ENCODE results near the gene MPP3. TPM values are rescaled to one million over a fixed set of nuclear protein-coding genes. Genes with fewer than 3 reads are reported as not detected.

Gene MPP3
- total and polyA plus RNA-seq, 9 of the 15 experiments (the other 6 are each of a cell fraction or from before 2014, with no cell fraction given) = 0.41 to 10.4 (median 4.5) TPM

DNA sequence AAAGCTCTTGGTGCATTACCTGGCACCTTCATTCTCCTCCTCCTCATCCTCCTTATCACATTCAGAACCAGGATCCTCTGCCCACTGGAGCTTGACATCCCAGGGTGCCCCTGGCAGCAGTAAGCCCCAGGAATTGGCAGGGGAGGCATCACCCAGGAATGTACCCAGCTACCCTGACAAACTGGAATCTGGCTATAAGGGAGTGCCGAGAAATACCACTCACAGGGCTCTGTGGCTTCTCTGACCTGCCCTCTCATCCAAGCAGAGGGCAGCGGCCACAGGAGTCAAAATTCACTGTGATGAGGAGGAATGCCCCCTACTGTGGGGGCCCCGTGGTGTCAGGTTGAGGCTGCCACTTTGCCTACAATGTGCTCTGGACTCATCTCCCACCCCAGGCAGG is 19.6 kb downstream of the MPP3 start:
- no peaks in the 10 kb centered on the region for H4K20me1 ChIP-seq (replicated peaks; ENCODE audit: control insufficient read depth, insufficient read depth, low read length)
- in situ Hi-C loops (cut with MboI) = no loop called here
- H3K79me2 ChIP-seq (ENCODE audit: control insufficient read depth, insufficient read depth, low read length) = no peaks in the 10 kb centered on the region
- H3K36me3 ChIP-seq (ENCODE audit: control insufficient read depth, insufficient read depth, low read length) = peaks cover 5% of the 10 kb centered on the region; the same call in 1 of the 3 replicates
- ChIA-PET CTCF (ENCODE audit: low intra/inter-chr PET ratio) (no interaction called here), POLR2A (interaction anchor here (1.2 kb wide), 1 partner anchor 44 kb away, joined by 3 read pairs; no protein-coding TSS in a partner anchor)
- no peaks in the 10 kb centered on the region for H3K9me1 ChIP-seq (ENCODE audit: control insufficient read depth, insufficient read depth, low read length)
- H3K27ac ChIP-seq (ENCODE audit: extremely low read depth, low read depth, low read length) = no peak overlapping the region
- peaks cover 0 to 3% of the 10 kb centered on the region in 2 experiments; a peak in 1 of 5 replicates for H3K4me1 ChIP-seq (replicated peaks in 1 of 2; ENCODE audit: control insufficient read depth in 2 of 2, insufficient read depth in 2 of 2, low read length in 2 of 2)
- no peak overlapping the region for H3K4me2 ChIP-seq (ENCODE audit: insufficient read depth, low read length)
- no peak overlapping the region for H2AFZ ChIP-seq (ENCODE audit: low read depth, low read length)
- FAIRE-seq (no peak), DNase-seq (ENCODE audit: extremely low read depth in 1 of 4, low spot score in 3 of 4) (no peak), ATAC-seq (no peak)
- 47% methylated on average over 3 of the region's 3 CpGs for WGBS (ENCODE audit: insufficient coverage, low coverage, missing lambda C conversion rate)
- no TSS peak for BruUV-seq (replicated peaks)
- H3K4me3 ChIP-seq = no peak overlapping the region
- H3K9ac ChIP-seq (ENCODE audit: insufficient read depth in 1 of 2, low read depth in 2 of 2, low read length in 2 of 2) = no peak overlapping the region; a peak in 1 of 4 replicates
- no peaks in the 10 kb centered on the region for H3K9me3 ChIP-seq (replicated peaks; ENCODE audit: control insufficient read depth, insufficient read depth, low read depth, low read length)
- 0 out of 5 replicates have a peak, but pooled peaks cover 0 to 9% of the 10 kb centered on the region in 2 experiments for H3K27me3 ChIP-seq (ENCODE audit: control insufficient read depth in 2 of 2, insufficient read depth in 2 of 2, low read length in 2 of 2)
- intact Hi-C loops (cut with micrococcal nuclease) = no loop called here
- TF ChIP-seq HMBOX1 (IDR thresholded peaks at IDR 0.05) = no peak
- no peak for TF ChIP-seq ZNF696 (CRISPR knock-in tag; conservative IDR thresholded peaks at IDR 0.05)
- no peak for TF ChIP-seq ZMIZ1 (IDR thresholded peaks at IDR 0.05; ENCODE audit: low read depth in 2 of 2, low read length in 2 of 2)
- no peak for TF ChIP-seq XRCC4 (IDR thresholded peaks at IDR 0.05; ENCODE audit: extremely low read depth, insufficient read depth, insufficient read length)
- TF ChIP-seq, protein P1, sequence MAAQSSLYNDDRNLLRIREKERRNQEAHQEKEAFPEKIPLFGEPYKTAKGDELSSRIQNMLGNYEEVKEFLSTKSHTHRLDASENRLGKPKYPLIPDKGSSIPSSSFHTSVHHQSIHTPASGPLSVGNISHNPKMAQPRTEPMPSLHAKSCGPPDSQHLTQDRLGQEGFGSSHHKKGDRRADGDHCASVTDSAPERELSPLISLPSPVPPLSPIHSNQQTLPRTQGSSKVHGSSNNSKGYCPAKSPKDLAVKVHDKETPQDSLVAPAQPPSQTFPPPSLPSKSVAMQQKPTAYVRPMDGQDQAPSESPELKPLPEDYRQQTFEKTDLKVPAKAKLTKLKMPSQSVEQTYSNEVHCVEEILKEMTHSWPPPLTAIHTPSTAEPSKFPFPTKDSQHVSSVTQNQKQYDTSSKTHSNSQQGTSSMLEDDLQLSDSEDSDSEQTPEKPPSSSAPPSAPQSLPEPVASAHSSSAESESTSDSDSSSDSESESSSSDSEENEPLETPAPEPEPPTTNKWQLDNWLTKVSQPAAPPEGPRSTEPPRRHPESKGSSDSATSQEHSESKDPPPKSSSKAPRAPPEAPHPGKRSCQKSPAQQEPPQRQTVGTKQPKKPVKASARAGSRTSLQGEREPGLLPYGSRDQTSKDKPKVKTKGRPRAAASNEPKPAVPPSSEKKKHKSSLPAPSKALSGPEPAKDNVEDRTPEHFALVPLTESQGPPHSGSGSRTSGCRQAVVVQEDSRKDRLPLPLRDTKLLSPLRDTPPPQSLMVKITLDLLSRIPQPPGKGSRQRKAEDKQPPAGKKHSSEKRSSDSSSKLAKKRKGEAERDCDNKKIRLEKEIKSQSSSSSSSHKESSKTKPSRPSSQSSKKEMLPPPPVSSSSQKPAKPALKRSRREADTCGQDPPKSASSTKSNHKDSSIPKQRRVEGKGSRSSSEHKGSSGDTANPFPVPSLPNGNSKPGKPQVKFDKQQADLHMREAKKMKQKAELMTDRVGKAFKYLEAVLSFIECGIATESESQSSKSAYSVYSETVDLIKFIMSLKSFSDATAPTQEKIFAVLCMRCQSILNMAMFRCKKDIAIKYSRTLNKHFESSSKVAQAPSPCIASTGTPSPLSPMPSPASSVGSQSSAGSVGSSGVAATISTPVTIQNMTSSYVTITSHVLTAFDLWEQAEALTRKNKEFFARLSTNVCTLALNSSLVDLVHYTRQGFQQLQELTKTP (IDR thresholded peaks at IDR 0.05; ENCODE audit: low read depth in 1 of 2, partially characterized antibody in 2 of 2) = no peak
- no peak for TF ChIP-seq CTBP1 (IDR thresholded peaks at IDR 0.05; ENCODE audit: borderline replicate concordance)
- TF ChIP-seq, protein P2, sequence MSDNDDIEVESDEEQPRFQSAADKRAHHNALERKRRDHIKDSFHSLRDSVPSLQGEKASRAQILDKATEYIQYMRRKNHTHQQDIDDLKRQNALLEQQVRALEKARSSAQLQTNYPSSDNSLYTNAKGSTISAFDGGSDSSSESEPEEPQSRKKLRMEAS (CRISPR knock-in tag; IDR thresholded peaks at IDR 0.05) = no peak
- TF ChIP-seq BACH1 (tag; IDR thresholded peaks at IDR 0.05) = no peak
- TF ChIP-seq ZNF695 (CRISPR knock-in tag; IDR thresholded peaks at IDR 0.05) = no peak
- TF ChIP-seq ZFP30 (CRISPR knock-in tag; IDR thresholded peaks at IDR 0.05; ENCODE audit: borderline replicate concordance) = no peak
- TF ChIP-seq STAG1 (CRISPR knock-in tag; IDR thresholded peaks at IDR 0.05; ENCODE audit: borderline replicate concordance) = no peak
- TF ChIP-seq SP2 (IDR thresholded peaks at IDR 0.05; ENCODE audit: extremely low read depth, low read depth, low read length, poor library complexity, severe bottlenecking) = no peak
- no peak for TF ChIP-seq PTRF (tag; IDR thresholded peaks at IDR 0.05)
- no peak for TF ChIP-seq ZNF707 (CRISPR knock-in tag; conservative IDR thresholded peaks at IDR 0.05)

All from K562 (cell line).